Measurements from ENCODE around the gene CROCC. TPM values are rescaled to one million over a fixed set of nuclear protein-coding genes. Genes with fewer than 3 reads are reported as not detected.
A peak's percentile ranks its signal among the peaks of the same experiment; 100 is the strongest.
"Not testable (repeated sequence)": the region's sequence is repeated elsewhere in the genome, so short reads cannot be mapped to it uniquely, and the experiment has no call there.

The CROCC gene
- polyA plus RNA-seq, 1 of the 3 experiments (the other 2 are of a cell fraction), result 39.1 TPM

- H3K9ac ChIP-seq, result peak overlapping the region; percentile 96
- H3K27me3 ChIP-seq (ENCODE audit: insufficient read depth); H3K9me3 ChIP-seq; H3F3A ChIP-seq (replicated peaks; ENCODE audit: insufficient read depth); H3K36me3 ChIP-seq (replicated peaks in 1 of 2; ENCODE audit: control insufficient read depth in 1 of 2, insufficient read depth in 2 of 2, low read length in 1 of 2); H2AFZ ChIP-seq (ENCODE audit: low read depth); H3K9me2 ChIP-seq; H4K20me1 ChIP-seq (ENCODE audit: insufficient read depth); H3K79me2 ChIP-seq (ENCODE audit: insufficient read depth): not testable (repeated sequence)
- H3K4me2 ChIP-seq, result peak overlapping the region; percentile 100
- CTCF ChIA-PET, result interaction anchor here (0.6 to 2.0 kb wide), 11 partner anchors 12 to 418 kb away, joined by 3 to 6 read pairs (median 3); partner anchors contain the start of gene NBPF1
- peak; percentile 49 for DNase-seq
- POLR2A ChIA-PET, result interaction anchor here (1.5 to 3.5 kb wide), 2 partner anchors 10 to 402 kb away, joined by 3 to 20 read pairs; no protein-coding TSS in a partner anchor
- 78% methylated on average over 15 of the region's 15 CpGs for whole genome bisulfite sequencing (ENCODE audit: low lambda C conversion rate)
- peaks cover 4 to 15% of the 10 kb centered on the region in 2 experiments; a peak in 2 of 4 replicates for H3K4me1 ChIP-seq (ENCODE audit: control insufficient read depth in 1 of 2, insufficient read depth in 2 of 2, low read depth in 1 of 2, low read length in 1 of 2)
- peak overlapping the region in 1 of 2 experiments; percentile 86; a peak in 1 of 4 replicates for H3K27ac ChIP-seq (ENCODE audit: low read depth in 2 of 2, low read length in 1 of 2)
- H3K4me3 ChIP-seq (ENCODE audit: low read depth in 2 of 2, low read length in 1 of 2), result peak overlapping the region; percentile 31 to 81
These were observed 6.7 kb upstream of the CROCC start for GRCh38 chr1:16914928-16915626.

DNA sequence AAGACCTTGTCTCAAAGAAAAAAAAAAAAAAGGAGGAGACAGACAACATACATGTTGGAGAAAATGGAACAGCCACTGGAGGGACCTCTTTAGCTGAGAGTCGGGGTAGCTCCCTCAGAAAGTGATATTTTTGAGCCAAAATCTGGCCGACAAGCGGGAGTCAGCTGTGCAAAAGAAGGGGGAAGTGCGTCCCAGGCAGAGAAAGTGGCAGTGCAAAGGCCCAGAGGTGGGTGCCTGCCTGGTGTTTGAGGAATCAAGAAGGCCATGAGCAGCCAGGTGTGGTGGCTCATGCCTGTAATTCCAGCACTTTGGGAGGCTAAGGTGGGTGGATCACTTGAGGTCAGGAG, 6.1 kb upstream of the CROCC start:
- no peaks in the 10 kb centered on the region for H3K9me2 ChIP-seq
- peaks cover 9% of the 10 kb centered on the region for H3F3A ChIP-seq (replicated peaks; ENCODE audit: insufficient read depth)
- no peak overlapping the region for H3K4me2 ChIP-seq
- peak; percentile 36 for TF ChIP-seq CTCF (IDR thresholded peaks at IDR 0.05)
- no peak for TF ChIP-seq FOSL2 (IDR thresholded peaks at IDR 0.05; ENCODE audit: borderline replicate concordance, low read depth)
- TF ChIP-seq RAD21 (IDR thresholded peaks at IDR 0.05; ENCODE audit: low read length), result peak; percentile 54
- DNase-seq, result peak; percentile 38
- ChIA-PET CTCF (interaction anchor here (0.6 to 2.0 kb wide), 11 partner anchors 11 to 418 kb away, joined by 3 to 6 read pairs (median 3); partner anchors contain the start of gene NBPF1), POLR2A (interaction anchor here (3.5 kb wide), 1 partner anchor 11 kb away, joined by 20 read pairs; no protein-coding TSS in a partner anchor)
- no peaks in the 10 kb centered on the region for H4K20me1 ChIP-seq (ENCODE audit: insufficient read depth)
- H3K9me3 ChIP-seq, result no peaks in the 10 kb centered on the region
- H3K27me3 ChIP-seq (ENCODE audit: insufficient read depth), result no peaks in the 10 kb centered on the region
- peaks cover 4 to 15% of the 10 kb centered on the region in 2 experiments; a peak in 2 of 4 replicates for H3K4me1 ChIP-seq (ENCODE audit: control insufficient read depth in 1 of 2, insufficient read depth in 2 of 2, low read depth in 1 of 2, low read length in 1 of 2)
- no peak overlapping the region for H2AFZ ChIP-seq (ENCODE audit: low read depth)
- WGBS (ENCODE audit: low lambda C conversion rate), result 93% methylated on average over 4 of the region's 4 CpGs
- no peaks in the 10 kb centered on the region for H3K36me3 ChIP-seq (replicated peaks in 1 of 2; ENCODE audit: control insufficient read depth in 1 of 2, insufficient read depth in 2 of 2, low read length in 1 of 2)
- H3K4me3 ChIP-seq (ENCODE audit: low read depth in 2 of 2, low read length in 1 of 2), result no peak overlapping the region
- no peak overlapping the region for H3K27ac ChIP-seq (ENCODE audit: low read depth in 2 of 2, low read length in 1 of 2)
- H3K79me2 ChIP-seq (ENCODE audit: insufficient read depth), result peaks cover 3% of the 10 kb centered on the region; the same call in 1 of the 2 replicates
- H3K9ac ChIP-seq, result no peak overlapping the region

- not testable (repeated sequence) for H3K27ac ChIP-seq (ENCODE audit: low read depth in 2 of 2, low read length in 1 of 2); H3K4me3 ChIP-seq (ENCODE audit: low read depth in 2 of 2, low read length in 1 of 2); H3K9me2 ChIP-seq; H2AFZ ChIP-seq (ENCODE audit: low read depth); H3K36me3 ChIP-seq (replicated peaks in 1 of 2; ENCODE audit: control insufficient read depth in 1 of 2, insufficient read depth in 2 of 2, low read length in 1 of 2); H4K20me1 ChIP-seq (ENCODE audit: insufficient read depth); H3K4me2 ChIP-seq; H3F3A ChIP-seq (replicated peaks; ENCODE audit: insufficient read depth); H3K9me3 ChIP-seq; H3K27me3 ChIP-seq (ENCODE audit: insufficient read depth); H3K79me2 ChIP-seq (ENCODE audit: insufficient read depth); H3K9ac ChIP-seq
- ChIA-PET CTCF (interaction anchor here (0.6 to 1.5 kb wide), 7 partner anchors 14 to 417 kb away, joined by 3 to 4 read pairs (median 3); partner anchors contain the start of gene NBPF1), POLR2A (interaction anchor here (3.5 kb wide), 1 partner anchor 11 kb away, joined by 20 read pairs; no protein-coding TSS in a partner anchor)
- peaks cover 4 to 20% of the 10 kb centered on the region in 2 experiments; a peak in 2 of 4 replicates for H3K4me1 ChIP-seq (ENCODE audit: control insufficient read depth in 1 of 2, insufficient read depth in 2 of 2, low read depth in 1 of 2, low read length in 1 of 2)
- WGBS (ENCODE audit: low lambda C conversion rate), result 86% methylated on average over 10 of the region's 10 CpGs
- peak; percentile 3 for DNase-seq
These were observed 5.5 kb upstream of the CROCC start for GRCh38 chr1:16916036-16916880.
